ENCODE measurements around the gene PACS1. TPM values are rescaled to one million over a fixed set of nuclear protein-coding genes. Genes with fewer than 3 reads are reported as not detected.

PACS1 gene
- total RNA-seq, 1 donor, result 66.7 TPM

DNA sequence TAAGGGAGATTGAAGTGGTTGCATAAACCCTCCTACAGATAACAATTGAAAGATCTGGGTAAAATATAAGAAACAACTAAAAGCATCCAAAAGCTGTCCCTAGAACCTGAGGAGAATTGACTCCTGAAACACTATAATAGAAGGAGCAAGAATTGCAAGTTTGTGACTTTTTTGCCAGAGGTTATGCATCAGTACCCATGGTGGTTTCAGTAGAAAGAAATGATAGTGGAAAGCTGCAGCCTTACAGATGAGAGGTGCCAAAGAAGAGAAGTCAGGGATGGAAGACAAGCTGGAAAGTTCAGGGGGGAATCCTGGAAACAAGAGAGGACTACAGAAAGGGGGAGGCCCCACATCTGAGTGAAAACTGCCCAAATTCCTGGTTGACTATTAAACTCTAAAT is 80.7 kb downstream of the PACS1 start:
- no peaks in the 10 kb centered on the region for H3K9me3 ChIP-seq (ENCODE audit: low read depth, low read length)
- peaks cover 6% of the 10 kb centered on the region for H3K4me1 ChIP-seq (ENCODE audit: insufficient read depth, low read length)
- H3K4me3 ChIP-seq (ENCODE audit: low read length), result no peak overlapping the region
- H3K27me3 ChIP-seq (ENCODE audit: insufficient read depth, low read length), result no peaks in the 10 kb centered on the region

- Histone ChIP-seq H3K4me1 (ENCODE audit: insufficient read depth, low read length) (peaks cover 7% of the 10 kb centered on the region), H3K9me3 (ENCODE audit: low read depth, low read length) (no peaks in the 10 kb centered on the region), H3K27me3 (ENCODE audit: insufficient read depth, low read length) (no peaks in the 10 kb centered on the region), H3K4me3 (ENCODE audit: low read length) (no peak overlapping the region)
Measured at GRCh38 chr11:66151273-66151672, 81.2 kb downstream of the PACS1 start.

- Histone ChIP-seq H3K4me3 (ENCODE audit: low read length) (no peak overlapping the region), H3K9me3 (ENCODE audit: low read depth, low read length) (no peaks in the 10 kb centered on the region), H3K27me3 (ENCODE audit: insufficient read depth, low read length) (no peaks in the 10 kb centered on the region), H3K4me1 (ENCODE audit: insufficient read depth, low read length) (peaks cover 8% of the 10 kb centered on the region)
Measured at GRCh38 chr11:66154109-66154508, 84.0 kb downstream of the PACS1 start.

GRCh38 chr11:66155387-66156073 is 85.5 kb downstream of the PACS1 start:
- Histone ChIP-seq H3K4me1 (ENCODE audit: insufficient read depth, low read length) (peaks cover 8% of the 10 kb centered on the region), H3K27me3 (ENCODE audit: insufficient read depth, low read length) (no peaks in the 10 kb centered on the region), H3K4me3 (ENCODE audit: low read length) (no peak overlapping the region), H3K9me3 (ENCODE audit: low read depth, low read length) (no peaks in the 10 kb centered on the region)

DNA sequence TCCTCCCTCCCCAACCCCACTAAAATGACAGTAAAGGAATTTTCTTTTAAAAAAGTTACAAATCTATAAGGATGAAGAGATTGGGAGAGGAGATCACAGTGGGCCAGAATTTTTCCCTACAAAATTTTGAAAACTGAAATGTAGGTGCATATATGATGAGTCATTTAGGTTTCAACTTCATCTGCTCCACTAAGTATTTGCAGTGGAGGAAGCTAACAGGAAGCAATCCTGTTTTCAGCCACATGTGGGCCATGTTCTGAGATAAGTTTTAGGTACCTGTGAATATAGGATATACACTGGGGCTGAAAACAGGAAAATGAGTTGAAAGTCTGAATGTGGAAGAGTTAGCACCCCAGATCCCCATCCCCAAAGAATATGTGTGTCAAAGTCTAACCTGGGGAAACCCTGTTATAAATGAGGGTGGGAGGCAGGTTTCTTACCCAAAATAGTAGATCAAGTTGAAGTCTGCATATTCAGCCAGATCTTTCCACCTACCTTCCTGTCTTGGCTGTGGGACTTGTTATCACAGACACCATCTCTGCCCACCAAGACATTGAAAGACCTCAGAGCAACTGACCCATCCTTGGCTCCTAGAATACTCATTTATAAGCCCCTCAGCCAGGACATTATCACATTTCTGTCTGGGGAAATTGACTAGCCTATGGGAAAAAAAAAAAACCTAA is 87.3 kb downstream of the PACS1 start:
- Histone ChIP-seq H3K4me1 (ENCODE audit: insufficient read depth, low read length) (peaks cover 8% of the 10 kb centered on the region), H3K9me3 (ENCODE audit: low read depth, low read length) (no peaks in the 10 kb centered on the region), H3K27me3 (ENCODE audit: insufficient read depth, low read length) (no peaks in the 10 kb centered on the region), H3K4me3 (ENCODE audit: low read length) (no peak overlapping the region)

DNA sequence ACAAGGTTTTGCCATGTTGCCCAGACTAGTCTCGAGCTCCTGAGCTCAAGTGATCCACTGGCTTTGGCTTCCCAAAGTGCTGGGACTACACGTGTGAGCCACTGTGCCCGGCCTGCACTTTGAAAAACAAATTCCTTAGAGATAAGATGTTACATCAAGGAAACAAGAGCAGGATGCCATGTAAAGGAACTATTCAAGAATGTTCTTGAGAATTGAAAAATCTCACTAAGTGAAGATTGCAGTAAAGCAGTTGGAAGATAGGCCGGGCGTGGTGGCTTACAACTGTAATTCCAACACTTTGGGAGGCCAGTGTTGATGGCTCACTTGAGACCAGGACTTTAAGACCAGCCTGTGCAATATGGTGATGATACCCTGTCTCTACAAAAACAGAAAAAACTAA is 88.1 kb downstream of the PACS1 start:
- no peaks in the 10 kb centered on the region for H3K27me3 ChIP-seq (ENCODE audit: insufficient read depth, low read length)

GRCh38 chr11:66159324-66159984 is 89.4 kb downstream of the PACS1 start:
- H3K4me3 ChIP-seq (ENCODE audit: low read length), result no peak overlapping the region
- no peaks in the 10 kb centered on the region for H3K27me3 ChIP-seq (ENCODE audit: insufficient read depth, low read length)
- no peaks in the 10 kb centered on the region for H3K9me3 ChIP-seq (ENCODE audit: low read depth, low read length)
- H3K4me1 ChIP-seq (ENCODE audit: insufficient read depth, low read length), result peaks cover 8% of the 10 kb centered on the region

More for the DNA sequence above, 88.1 kb downstream of the PACS1 start:
- no peaks in the 10 kb centered on the region for H3K9me3 ChIP-seq (ENCODE audit: low read depth, low read length)
- no peak overlapping the region for H3K4me3 ChIP-seq (ENCODE audit: low read length)
- H3K4me1 ChIP-seq (ENCODE audit: insufficient read depth, low read length), result peaks cover 8% of the 10 kb centered on the region

GRCh38 chr11:66160709-66161108 is 90.6 kb downstream of the PACS1 start:
- H3K9me3 ChIP-seq (ENCODE audit: low read depth, low read length), result no peaks in the 10 kb centered on the region
- no peak overlapping the region for H3K4me3 ChIP-seq (ENCODE audit: low read length)
- H3K27me3 ChIP-seq (ENCODE audit: insufficient read depth, low read length), result no peaks in the 10 kb centered on the region
- H3K4me1 ChIP-seq (ENCODE audit: insufficient read depth, low read length), result peaks cover 7% of the 10 kb centered on the region

DNA sequence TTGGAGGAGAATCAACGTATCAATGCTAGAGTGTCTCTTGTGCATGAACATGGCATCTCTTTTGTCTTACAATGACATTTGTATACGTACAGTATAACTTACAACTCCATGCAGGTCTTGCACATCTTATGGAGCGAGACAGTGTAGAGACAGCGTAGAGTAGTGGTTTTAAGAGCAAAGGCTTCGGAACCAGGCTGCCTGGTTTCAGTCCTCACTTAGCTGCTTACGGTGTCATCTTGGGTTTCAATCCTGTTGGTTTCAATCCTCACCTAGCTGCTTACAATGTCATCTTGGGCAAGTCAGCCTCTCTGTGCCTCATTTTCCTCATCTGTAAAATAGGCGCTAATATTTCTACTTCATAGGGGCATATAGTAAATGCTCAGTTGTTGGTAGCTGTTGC is 98.2 kb downstream of the PACS1 start:
- no peaks in the 10 kb centered on the region for H3K4me1 ChIP-seq (ENCODE audit: insufficient read depth, low read length)
- H3K9me3 ChIP-seq (ENCODE audit: low read depth, low read length), result no peaks in the 10 kb centered on the region

DNA sequence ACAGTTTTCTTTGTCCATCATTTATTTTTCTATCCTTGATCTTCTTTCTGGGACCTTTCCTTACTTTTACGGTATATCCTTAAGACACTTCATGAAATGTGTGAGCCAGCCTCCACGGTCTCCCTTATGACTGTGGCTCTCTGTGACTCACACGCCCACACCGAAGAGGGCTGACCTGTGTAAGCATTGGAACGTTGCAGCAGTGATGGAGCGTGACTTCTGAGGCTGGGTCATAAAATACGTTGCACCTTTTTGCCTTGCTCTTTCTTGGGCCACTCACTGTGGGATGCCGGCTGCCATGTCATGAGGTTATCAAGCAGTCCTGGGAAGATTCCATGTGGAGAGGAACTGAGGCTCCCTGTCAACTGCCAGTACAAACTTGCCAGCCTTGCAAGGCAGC is 102.1 kb downstream of the PACS1 start:
- H3K4me3 ChIP-seq (ENCODE audit: low read length), result no peak overlapping the region
- H3K9me3 ChIP-seq (ENCODE audit: low read depth, low read length), result no peaks in the 10 kb centered on the region
- H3K27me3 ChIP-seq (ENCODE audit: insufficient read depth, low read length), result no peaks in the 10 kb centered on the region
- no peaks in the 10 kb centered on the region for H3K4me1 ChIP-seq (ENCODE audit: insufficient read depth, low read length)

More for the DNA sequence above, 98.2 kb downstream of the PACS1 start:
- no peak overlapping the region for H3K4me3 ChIP-seq (ENCODE audit: low read length)
- H3K27me3 ChIP-seq (ENCODE audit: insufficient read depth, low read length), result no peaks in the 10 kb centered on the region

GRCh38 chr11:66176650-66177049 is 106.6 kb downstream of the PACS1 start:
- H3K4me1 ChIP-seq (ENCODE audit: insufficient read depth, low read length), result peaks cover 3% of the 10 kb centered on the region

GRCh38 chr11:66178183-66178582 is 108.1 kb downstream of the PACS1 start:
- no peak overlapping the region for H3K4me3 ChIP-seq (ENCODE audit: low read length)
- no peaks in the 10 kb centered on the region for H3K9me3 ChIP-seq (ENCODE audit: low read depth, low read length)
- no peaks in the 10 kb centered on the region for H3K27me3 ChIP-seq (ENCODE audit: insufficient read depth, low read length)
- peaks cover 3% of the 10 kb centered on the region for H3K4me1 ChIP-seq (ENCODE audit: insufficient read depth, low read length)

More at GRCh38 chr11:66176650-66177049, 106.6 kb downstream of the PACS1 start:
- Histone ChIP-seq H3K9me3 (ENCODE audit: low read depth, low read length) (no peaks in the 10 kb centered on the region), H3K27me3 (ENCODE audit: insufficient read depth, low read length) (no peaks in the 10 kb centered on the region), H3K4me3 (ENCODE audit: low read length) (no peak overlapping the region)

GRCh38 chr11:66178871-66179270 is 108.8 kb downstream of the PACS1 start:
- H3K27me3 ChIP-seq (ENCODE audit: insufficient read depth, low read length), result no peaks in the 10 kb centered on the region
- H3K9me3 ChIP-seq (ENCODE audit: low read depth, low read length), result no peaks in the 10 kb centered on the region
- H3K4me1 ChIP-seq (ENCODE audit: insufficient read depth, low read length), result peaks cover 8% of the 10 kb centered on the region
- H3K4me3 ChIP-seq (ENCODE audit: low read length), result no peak overlapping the region

DNA sequence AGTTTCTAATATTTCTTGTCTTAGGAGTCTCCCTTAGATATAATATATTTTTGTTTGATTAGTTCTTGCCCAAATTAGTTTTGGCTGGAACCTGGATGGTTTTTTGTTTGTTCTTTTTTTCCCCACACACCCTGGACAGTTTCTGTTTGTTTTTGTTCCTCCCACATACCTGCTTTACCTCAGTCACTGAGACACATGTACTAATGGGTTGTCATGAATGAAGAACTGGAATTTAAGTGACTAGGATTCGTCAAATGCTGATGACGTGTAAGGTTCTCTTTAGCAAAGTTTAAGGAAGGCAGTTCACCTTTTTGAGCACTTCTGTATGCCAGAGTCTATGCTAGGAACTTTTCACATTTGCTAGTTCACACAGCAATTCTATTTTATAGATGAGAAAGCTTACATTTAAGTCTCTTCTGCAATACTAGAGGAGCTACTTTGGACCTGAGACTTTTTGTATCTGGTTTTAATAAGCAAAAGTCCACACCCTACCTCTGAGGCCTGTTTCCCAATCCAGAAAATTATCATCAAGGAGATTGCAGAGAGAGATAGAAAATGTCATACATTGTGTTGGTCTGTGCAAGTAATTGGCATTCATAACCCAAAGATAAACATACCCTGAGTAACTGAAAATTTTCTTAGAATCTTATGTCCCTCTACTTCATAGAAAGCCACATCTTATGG is 111.7 kb downstream of the PACS1 start:
- peaks cover 8% of the 10 kb centered on the region for H3K4me1 ChIP-seq (ENCODE audit: insufficient read depth, low read length)
- no peaks in the 10 kb centered on the region for H3K27me3 ChIP-seq (ENCODE audit: insufficient read depth, low read length)
- H3K9me3 ChIP-seq (ENCODE audit: low read depth, low read length), result no peaks in the 10 kb centered on the region
- H3K4me3 ChIP-seq (ENCODE audit: low read length), result no peak overlapping the region

GRCh38 chr11:66183494-66184048 is 113.5 kb downstream of the PACS1 start:
- H3K4me3 ChIP-seq (ENCODE audit: low read length), result no peak overlapping the region
- H3K4me1 ChIP-seq (ENCODE audit: insufficient read depth, low read length), result peaks cover 8% of the 10 kb centered on the region
- H3K27me3 ChIP-seq (ENCODE audit: insufficient read depth, low read length), result no peaks in the 10 kb centered on the region
- H3K9me3 ChIP-seq (ENCODE audit: low read depth, low read length), result no peaks in the 10 kb centered on the region

Measured in mononuclear cell (primary cell).